WTC11 (cell line): ENCODE measurements around the gene PNLDC1.

Experiments used
- ATF1 ChIP-seq: sonication (generic); formaldehyde crosslinking; IDR thresholded peaks from 2 replicates; pipeline ENCODE4 v1.8.1; 2023; ENCODE audit warnings: mild to moderate bottlenecking, moderate library complexity, missing genetic modification reagents
- IRF1 ChIP-seq: sonication (generic); formaldehyde crosslinking; IDR thresholded peaks from 2 replicates; pipeline ENCODE4 v1.8.0; 2023; ENCODE audit warnings: missing genetic modification reagents
- TF ChIP-seq, protein P1 (sequence below): fragments of 200-600 bp; IDR thresholded peaks from 2 replicates; pipeline ENCODE4 v1.8.0; 2022; ENCODE audit warnings: antibody characterized with exemption
- TF ChIP-seq, protein P2 (sequence below): sonication (generic); formaldehyde crosslinking; conservative IDR thresholded peaks from 2 replicates; pipeline ENCODE4 v1.8.1; 2022; ENCODE audit warnings: mild to moderate bottlenecking, missing genetic modification reagents
- TF ChIP-seq, protein P3 (sequence below): sonication (generic); formaldehyde crosslinking; IDR thresholded peaks from 2 replicates; pipeline ENCODE4 v1.8.0; 2022; ENCODE audit warnings: mild to moderate bottlenecking, missing genetic modification reagents
- TF ChIP-seq, protein P4 (sequence below): sonication (generic); formaldehyde crosslinking; IDR thresholded peaks from 2 replicates; pipeline ENCODE4 v1.8.0; 2022; ENCODE audit warnings: mild to moderate bottlenecking, missing genetic modification reagents
- TF ChIP-seq, protein P5 (sequence below): fragments of 250-450 bp; sonication (Bioruptor Pico); IDR thresholded peaks from 2 replicates; pipeline ENCODE4 v2.1.2; 2022; ENCODE audit warnings: mild to moderate bottlenecking, moderate library complexity

GRCh38 chr6:159809149-159809548, 9.1 kb downstream of the PNLDC1 start:
- TF ChIP-seq, protein P1, sequence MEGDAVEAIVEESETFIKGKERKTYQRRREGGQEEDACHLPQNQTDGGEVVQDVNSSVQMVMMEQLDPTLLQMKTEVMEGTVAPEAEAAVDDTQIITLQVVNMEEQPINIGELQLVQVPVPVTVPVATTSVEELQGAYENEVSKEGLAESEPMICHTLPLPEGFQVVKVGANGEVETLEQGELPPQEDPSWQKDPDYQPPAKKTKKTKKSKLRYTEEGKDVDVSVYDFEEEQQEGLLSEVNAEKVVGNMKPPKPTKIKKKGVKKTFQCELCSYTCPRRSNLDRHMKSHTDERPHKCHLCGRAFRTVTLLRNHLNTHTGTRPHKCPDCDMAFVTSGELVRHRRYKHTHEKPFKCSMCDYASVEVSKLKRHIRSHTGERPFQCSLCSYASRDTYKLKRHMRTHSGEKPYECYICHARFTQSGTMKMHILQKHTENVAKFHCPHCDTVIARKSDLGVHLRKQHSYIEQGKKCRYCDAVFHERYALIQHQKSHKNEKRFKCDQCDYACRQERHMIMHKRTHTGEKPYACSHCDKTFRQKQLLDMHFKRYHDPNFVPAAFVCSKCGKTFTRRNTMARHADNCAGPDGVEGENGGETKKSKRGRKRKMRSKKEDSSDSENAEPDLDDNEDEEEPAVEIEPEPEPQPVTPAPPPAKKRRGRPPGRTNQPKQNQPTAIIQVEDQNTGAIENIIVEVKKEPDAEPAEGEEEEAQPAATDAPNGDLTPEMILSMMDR = no peak
- TF ChIP-seq, protein P2, sequence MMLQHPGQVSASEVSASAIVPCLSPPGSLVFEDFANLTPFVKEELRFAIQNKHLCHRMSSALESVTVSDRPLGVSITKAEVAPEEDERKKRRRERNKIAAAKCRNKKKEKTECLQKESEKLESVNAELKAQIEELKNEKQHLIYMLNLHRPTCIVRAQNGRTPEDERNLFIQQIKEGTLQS (CRISPR knock-in tag) = no peak
- TF ChIP-seq IRF1 = no peak
- TF ChIP-seq, protein P3, sequence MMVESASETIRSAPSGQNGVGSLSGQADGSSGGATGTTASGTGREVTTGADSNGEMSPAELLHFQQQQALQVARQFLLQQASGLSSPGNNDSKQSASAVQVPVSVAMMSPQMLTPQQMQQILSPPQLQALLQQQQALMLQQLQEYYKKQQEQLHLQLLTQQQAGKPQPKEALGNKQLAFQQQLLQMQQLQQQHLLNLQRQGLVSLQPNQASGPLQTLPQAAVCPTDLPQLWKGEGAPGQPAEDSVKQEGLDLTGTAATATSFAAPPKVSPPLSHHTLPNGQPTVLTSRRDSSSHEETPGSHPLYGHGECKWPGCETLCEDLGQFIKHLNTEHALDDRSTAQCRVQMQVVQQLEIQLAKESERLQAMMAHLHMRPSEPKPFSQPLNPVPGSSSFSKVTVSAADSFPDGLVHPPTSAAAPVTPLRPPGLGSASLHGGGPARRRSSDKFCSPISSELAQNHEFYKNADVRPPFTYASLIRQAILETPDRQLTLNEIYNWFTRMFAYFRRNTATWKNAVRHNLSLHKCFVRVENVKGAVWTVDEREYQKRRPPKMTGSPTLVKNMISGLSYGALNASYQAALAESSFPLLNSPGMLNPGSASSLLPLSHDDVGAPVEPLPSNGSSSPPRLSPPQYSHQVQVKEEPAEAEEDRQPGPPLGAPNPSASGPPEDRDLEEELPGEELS (CRISPR knock-in tag) = no peak
- TF ChIP-seq, protein P4, sequence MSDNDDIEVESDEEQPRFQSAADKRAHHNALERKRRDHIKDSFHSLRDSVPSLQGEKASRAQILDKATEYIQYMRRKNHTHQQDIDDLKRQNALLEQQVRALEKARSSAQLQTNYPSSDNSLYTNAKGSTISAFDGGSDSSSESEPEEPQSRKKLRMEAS (CRISPR knock-in tag) = no peak
- TF ChIP-seq ATF1 (CRISPR knock-in tag) = no peak
- TF ChIP-seq, protein P5, sequence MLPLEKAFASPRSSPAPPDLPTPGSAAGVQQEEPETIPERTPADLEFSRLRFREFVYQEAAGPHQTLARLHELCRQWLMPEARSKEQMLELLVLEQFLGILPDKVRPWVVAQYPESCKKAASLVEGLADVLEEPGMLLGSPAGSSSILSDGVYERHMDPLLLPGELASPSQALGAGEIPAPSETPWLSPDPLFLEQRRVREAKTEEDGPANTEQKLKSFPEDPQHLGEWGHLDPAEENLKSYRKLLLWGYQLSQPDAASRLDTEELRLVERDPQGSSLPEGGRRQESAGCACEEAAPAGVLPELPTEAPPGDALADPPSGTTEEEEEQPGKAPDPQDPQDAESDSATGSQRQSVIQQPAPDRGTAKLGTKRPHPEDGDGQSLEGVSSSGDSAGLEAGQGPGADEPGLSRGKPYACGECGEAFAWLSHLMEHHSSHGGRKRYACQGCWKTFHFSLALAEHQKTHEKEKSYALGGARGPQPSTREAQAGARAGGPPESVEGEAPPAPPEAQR = no peak
